ENCODE data around the gene DENND2A.

DNA sequence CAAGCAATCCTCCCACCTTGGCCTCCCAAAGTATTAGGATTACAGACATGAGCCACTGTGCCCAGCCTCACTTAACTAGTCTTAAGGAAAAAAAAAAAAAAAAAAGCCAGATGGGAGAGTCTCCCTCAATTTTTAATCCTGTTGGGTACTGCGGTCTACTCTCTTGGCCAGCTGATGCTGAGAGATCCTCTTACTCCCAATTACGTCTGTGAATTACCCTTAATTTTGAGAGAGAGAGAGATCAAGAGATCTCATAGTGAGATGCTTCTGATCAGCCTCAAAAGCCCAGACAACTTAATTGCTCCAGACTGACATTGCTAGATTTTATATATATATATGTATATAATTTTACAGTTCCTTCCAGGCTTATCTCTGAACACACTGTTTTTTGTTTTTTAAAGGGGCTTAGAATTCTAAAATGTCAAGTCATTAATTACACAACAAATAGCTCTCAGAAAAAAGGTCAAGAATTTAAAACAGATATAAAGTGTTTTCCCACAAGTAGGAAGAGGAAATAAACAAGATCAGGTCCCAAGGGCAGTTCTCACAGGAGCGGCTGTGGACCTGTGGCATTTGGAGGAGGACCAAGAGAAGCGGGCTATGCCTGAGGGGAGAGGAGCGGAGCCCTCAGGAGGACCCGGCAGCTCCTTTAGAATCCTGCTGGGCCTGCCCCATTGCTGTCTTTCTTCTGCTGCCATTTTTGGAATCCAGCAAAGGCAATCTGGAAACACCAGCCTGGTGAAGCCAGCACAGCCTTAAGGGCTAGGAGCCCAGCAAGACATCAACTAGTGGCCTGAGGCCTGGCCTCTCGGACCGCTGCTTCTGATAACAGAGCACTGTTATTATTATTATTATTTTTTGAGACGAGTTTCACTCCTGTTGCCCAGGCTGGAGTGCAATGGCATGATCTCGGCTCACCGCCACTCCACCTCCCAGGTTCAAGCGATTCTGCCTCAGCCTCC is 30.1 kb downstream of the DENND2A start:
- TF ChIP-seq POLR2A (IDR thresholded peaks at IDR 0.05) (no peak), CTCF (IDR thresholded peaks at IDR 0.05) (no peak)
